ENCODE results near the gene GCLC. TPM values are rescaled to one million over a fixed set of nuclear protein-coding genes. Genes with fewer than 3 reads are reported as not detected.

GCLC gene
- total and polyA plus RNA-seq, 9 of the 15 experiments (the other 6 are each of a cell fraction or from before 2014, with no cell fraction given): 3.9 to 20.0 (median 9.4) TPM

DNA sequence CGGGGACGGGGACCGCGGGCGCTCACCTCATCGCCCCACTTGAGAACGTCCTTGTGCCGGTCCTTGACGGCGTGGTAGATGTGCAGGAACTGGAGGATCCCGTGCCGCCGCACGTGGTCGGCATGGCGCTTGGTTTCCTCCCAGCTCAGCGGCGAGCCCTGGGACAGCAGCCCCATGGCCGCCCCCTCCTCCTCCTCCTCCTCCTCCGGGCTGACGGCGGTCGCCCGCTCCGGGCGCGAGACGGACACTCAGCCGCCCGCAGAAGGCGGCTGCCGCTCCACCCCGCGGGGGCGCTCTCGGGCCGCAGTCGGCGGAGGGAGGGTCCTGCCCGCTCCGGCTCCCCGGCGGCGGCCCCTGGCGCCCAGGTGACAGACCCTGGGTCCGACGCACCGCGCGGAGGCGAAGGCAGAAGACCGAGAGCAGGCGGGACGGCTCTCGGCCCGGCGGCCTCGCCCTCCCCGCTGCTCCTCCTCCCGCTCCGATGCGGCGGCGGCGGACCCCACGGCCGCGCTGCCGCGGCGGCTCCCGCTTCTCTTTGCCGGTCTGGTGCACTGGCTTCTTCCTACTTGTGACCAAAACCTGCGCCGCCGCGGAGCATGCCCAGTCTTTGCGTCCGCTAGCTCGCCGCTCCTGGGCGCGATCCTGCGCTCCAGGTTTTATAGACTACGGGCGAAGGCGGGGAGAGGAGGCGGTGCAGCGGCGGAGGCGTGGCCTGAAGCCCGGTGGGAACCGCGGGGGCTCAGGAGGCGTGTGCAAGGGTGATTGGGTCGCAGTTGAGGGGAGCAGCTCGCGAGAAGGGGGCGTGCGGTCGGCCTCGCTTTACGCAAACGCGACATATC lies at the start of gene GCLC (continued):
- TF ChIP-seq, protein P1, sequence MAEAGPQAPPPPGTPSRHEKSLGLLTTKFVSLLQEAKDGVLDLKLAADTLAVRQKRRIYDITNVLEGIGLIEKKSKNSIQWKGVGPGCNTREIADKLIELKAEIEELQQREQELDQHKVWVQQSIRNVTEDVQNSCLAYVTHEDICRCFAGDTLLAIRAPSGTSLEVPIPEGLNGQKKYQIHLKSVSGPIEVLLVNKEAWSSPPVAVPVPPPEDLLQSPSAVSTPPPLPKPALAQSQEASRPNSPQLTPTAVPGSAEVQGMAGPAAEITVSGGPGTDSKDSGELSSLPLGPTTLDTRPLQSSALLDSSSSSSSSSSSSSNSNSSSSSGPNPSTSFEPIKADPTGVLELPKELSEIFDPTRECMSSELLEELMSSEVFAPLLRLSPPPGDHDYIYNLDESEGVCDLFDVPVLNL (CRISPR knock-in tag; IDR thresholded peaks at IDR 0.05; ENCODE audit: low read depth): peak; percentile 64; the same call in 1 of the 2 replicates
- TF ChIP-seq TCFL5 (CRISPR knock-in tag; conservative IDR thresholded peaks at IDR 0.05) (no peak), CHD1 (IDR thresholded peaks at IDR 0.05; ENCODE audit: low read length) (peak; percentile 72), ZNF764 (CRISPR knock-in tag; IDR thresholded peaks at IDR 0.05; ENCODE audit: low read depth) (no peak), ZNF174 (CRISPR knock-in tag; IDR thresholded peaks at IDR 0.05) (no peak), ZNF253 (CRISPR knock-in tag; conservative IDR thresholded peaks at IDR 0.05) (no peak), CBX5 (IDR thresholded peaks at IDR 0.05; ENCODE audit: borderline replicate concordance, low read depth) (no peak), SMARCC2 (IDR thresholded peaks at IDR 0.05; ENCODE audit: low read depth) (no peak; the same call in 1 of the 2 replicates), GATA2 (CRISPR knock-in tag; IDR thresholded peaks at IDR 0.05) (no peak), KLF6 (CRISPR knock-in tag; IDR thresholded peaks at IDR 0.05; ENCODE audit: borderline replicate concordance) (no peak), PRPF4 (IDR thresholded peaks at IDR 0.05; ENCODE audit: insufficient read depth, low read depth, low read length, poor library complexity, severe bottlenecking) (no peak), HDGF (IDR thresholded peaks at IDR 0.05) (no peak), PCBP2 (IDR thresholded peaks at IDR 0.05; ENCODE audit: low read depth, low read length, poor library complexity, severe bottlenecking) (no peak)
- TF ChIP-seq, protein P2, sequence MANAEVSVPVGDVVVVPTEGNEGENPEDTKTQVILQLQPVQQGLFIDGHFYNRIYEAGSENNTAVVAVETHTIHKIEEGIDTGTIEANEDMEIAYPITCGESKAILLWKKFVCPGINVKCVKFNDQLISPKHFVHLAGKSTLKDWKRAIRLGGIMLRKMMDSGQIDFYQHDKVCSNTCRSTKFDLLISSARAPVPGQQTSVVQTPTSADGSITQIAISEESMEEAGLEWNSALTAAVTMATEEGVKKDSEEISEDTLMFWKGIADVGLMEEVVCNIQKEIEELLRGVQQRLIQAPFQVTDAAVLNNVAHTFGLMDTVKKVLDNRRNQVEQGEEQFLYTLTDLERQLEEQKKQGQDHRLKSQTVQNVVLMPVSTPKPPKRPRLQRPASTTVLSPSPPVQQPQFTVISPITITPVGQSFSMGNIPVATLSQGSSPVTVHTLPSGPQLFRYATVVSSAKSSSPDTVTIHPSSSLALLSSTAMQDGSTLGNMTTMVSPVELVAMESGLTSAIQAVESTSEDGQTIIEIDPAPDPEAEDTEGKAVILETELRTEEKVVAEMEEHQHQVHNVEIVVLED (CRISPR knock-in tag; IDR thresholded peaks at IDR 0.05): peak; percentile 67
- TF ChIP-seq, protein P3, sequence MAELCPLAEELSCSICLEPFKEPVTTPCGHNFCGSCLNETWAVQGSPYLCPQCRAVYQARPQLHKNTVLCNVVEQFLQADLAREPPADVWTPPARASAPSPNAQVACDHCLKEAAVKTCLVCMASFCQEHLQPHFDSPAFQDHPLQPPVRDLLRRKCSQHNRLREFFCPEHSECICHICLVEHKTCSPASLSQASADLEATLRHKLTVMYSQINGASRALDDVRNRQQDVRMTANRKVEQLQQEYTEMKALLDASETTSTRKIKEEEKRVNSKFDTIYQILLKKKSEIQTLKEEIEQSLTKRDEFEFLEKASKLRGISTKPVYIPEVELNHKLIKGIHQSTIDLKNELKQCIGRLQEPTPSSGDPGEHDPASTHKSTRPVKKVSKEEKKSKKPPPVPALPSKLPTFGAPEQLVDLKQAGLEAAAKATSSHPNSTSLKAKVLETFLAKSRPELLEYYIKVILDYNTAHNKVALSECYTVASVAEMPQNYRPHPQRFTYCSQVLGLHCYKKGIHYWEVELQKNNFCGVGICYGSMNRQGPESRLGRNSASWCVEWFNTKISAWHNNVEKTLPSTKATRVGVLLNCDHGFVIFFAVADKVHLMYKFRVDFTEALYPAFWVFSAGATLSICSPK (IDR thresholded peaks at IDR 0.05; ENCODE audit: borderline replicate concordance): no peak
- TF ChIP-seq, protein P4, sequence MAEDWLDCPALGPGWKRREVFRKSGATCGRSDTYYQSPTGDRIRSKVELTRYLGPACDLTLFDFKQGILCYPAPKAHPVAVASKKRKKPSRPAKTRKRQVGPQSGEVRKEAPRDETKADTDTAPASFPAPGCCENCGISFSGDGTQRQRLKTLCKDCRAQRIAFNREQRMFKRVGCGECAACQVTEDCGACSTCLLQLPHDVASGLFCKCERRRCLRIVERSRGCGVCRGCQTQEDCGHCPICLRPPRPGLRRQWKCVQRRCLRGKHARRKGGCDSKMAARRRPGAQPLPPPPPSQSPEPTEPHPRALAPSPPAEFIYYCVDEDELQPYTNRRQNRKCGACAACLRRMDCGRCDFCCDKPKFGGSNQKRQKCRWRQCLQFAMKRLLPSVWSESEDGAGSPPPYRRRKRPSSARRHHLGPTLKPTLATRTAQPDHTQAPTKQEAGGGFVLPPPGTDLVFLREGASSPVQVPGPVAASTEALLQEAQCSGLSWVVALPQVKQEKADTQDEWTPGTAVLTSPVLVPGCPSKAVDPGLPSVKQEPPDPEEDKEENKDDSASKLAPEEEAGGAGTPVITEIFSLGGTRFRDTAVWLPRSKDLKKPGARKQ (CRISPR knock-in tag; IDR thresholded peaks at IDR 0.05): no peak
- TF ChIP-seq, protein P5, sequence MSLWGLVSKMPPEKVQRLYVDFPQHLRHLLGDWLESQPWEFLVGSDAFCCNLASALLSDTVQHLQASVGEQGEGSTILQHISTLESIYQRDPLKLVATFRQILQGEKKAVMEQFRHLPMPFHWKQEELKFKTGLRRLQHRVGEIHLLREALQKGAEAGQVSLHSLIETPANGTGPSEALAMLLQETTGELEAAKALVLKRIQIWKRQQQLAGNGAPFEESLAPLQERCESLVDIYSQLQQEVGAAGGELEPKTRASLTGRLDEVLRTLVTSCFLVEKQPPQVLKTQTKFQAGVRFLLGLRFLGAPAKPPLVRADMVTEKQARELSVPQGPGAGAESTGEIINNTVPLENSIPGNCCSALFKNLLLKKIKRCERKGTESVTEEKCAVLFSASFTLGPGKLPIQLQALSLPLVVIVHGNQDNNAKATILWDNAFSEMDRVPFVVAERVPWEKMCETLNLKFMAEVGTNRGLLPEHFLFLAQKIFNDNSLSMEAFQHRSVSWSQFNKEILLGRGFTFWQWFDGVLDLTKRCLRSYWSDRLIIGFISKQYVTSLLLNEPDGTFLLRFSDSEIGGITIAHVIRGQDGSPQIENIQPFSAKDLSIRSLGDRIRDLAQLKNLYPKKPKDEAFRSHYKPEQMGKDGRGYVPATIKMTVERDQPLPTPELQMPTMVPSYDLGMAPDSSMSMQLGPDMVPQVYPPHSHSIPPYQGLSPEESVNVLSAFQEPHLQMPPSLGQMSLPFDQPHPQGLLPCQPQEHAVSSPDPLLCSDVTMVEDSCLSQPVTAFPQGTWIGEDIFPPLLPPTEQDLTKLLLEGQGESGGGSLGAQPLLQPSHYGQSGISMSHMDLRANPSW (CRISPR knock-in tag; IDR thresholded peaks at IDR 0.05): no peak

Data from K562 (cell line).